Neural progenitor cell (in vitro differentiated cells): ENCODE results near the gene TBL1Y. TPM values are rescaled to one million over a fixed set of nuclear protein-coding genes. Genes with fewer than 3 reads are reported as not detected.

Experiments
- DNase-seq: peaks from one replicate; pipeline ENCODE4 v3.0.0-alpha.2; 2016; ENCODE audit warnings: low spot score
- H2AFZ ChIP-seq: fragments of 200-600 bp; sonication (generic); replicated peaks from 2 replicates; pipeline ENCODE4 v1.6.1; 2016; ENCODE audit warnings: antibody characterized with exemption
- H3F3A ChIP-seq: fragments of 200-600 bp; sonication (generic); 2 replicates; pipeline ENCODE4 v1.6.1; 2016; ENCODE audit warnings: antibody characterized with exemption, low read depth
- H3K27ac ChIP-seq: fragments of 200-600 bp; sonication (generic); 2 replicates; pipeline ENCODE4 v1.5.1; 2016; ENCODE audit warnings: mild to moderate bottlenecking
- H3K27me3 ChIP-seq: fragments of 200-600 bp; sonication (generic); 2 replicates; pipeline ENCODE4 v1.6.1; 2016; ENCODE audit warnings: mild to moderate bottlenecking, moderate library complexity
- H3K36me3 ChIP-seq: fragments of 200-600 bp; sonication (generic); 2 replicates; pipeline ENCODE4 v1.5.1; 2016
- H3K4me1 ChIP-seq: fragments of 200-600 bp; sonication (generic); 2 replicates; pipeline ENCODE4 v1.6.1; 2016; ENCODE audit warnings: mixed run types
- H3K4me2 ChIP-seq: fragments of 200-600 bp; sonication (generic); 2 replicates; pipeline ENCODE4 v1.6.1; 2016
- H3K4me3 ChIP-seq: fragments of 200-600 bp; sonication (generic); 2 replicates; pipeline ENCODE4 v1.5.1; 2016
- H3K79me2 ChIP-seq: fragments of 200-600 bp; sonication (generic); 2 replicates; pipeline ENCODE4 v1.6.1; 2016; ENCODE audit warnings: low read depth
- H3K9ac ChIP-seq: fragments of 200-600 bp; sonication (generic); 2 replicates; pipeline ENCODE4 v1.6.1; 2016
- H3K9me3 ChIP-seq: fragments of 200-600 bp; sonication (generic); 2 replicates; pipeline ENCODE4 v1.5.1; 2016; ENCODE audit warnings: low read depth
- H4K20me1 ChIP-seq: fragments of 200-600 bp; sonication (generic); 2 replicates; pipeline ENCODE4 v1.6.1; 2016; ENCODE audit warnings: low read depth
- H3K27ac Mint-ChIP-seq: 3 replicates; pipeline ENCODE4 v1.8.0; 2021; ENCODE audit warnings: mixed read lengths
- H3K27me3 Mint-ChIP-seq: 2 replicates; pipeline ENCODE4 v1.8.0; 2022; ENCODE audit warnings: low read depth, mild to moderate bottlenecking, inconsistent platforms, moderate library complexity, mixed read lengths; ENCODE audit not compliant: insufficient read depth
- H3K36me3 Mint-ChIP-seq: 3 replicates; pipeline ENCODE4 v1.8.0; 2021; ENCODE audit warnings: mixed read lengths
- H3K4me1 Mint-ChIP-seq: 3 replicates; pipeline ENCODE4 v1.8.0; 2021; ENCODE audit warnings: mixed read lengths
- H3K4me3 Mint-ChIP-seq: 3 replicates; pipeline ENCODE4 v1.8.0; 2021; ENCODE audit warnings: mild to moderate bottlenecking, moderate library complexity, mixed read lengths
- H3K9me3 Mint-ChIP-seq: 3 replicates; pipeline ENCODE4 v1.8.0; 2020; ENCODE audit warnings: mixed read lengths
- EZH2 ChIP-seq: fragments of 200-600 bp; sonication (generic); IDR thresholded peaks from 2 replicates; pipeline ENCODE4 v1.6.1; 2017; ENCODE audit warnings: antibody characterized with exemption, mild to moderate bottlenecking, moderate library complexity
- EZH2phosphoT487 ChIP-seq: fragments of 200-600 bp; sonication (generic); IDR thresholded peaks from 2 replicates; pipeline ENCODE4 v1.6.1; 2017; ENCODE audit warnings: antibody characterized with exemption
- total RNA-seq: library from RNA; depleted of rRNA; stranded (reverse); fragments of >200 nt; gene quantifications from 2 replicates; pipeline ENCODE4 v1.2.3, GENCODE V29; 2015; ENCODE audit warnings: low replicate concordance
- TF ChIP-seq, protein P1 (sequence below): fragments of 200-600 bp; sonication (generic); IDR thresholded peaks from 2 replicates; pipeline ENCODE4 v1.5.1; 2017; ENCODE audit warnings: antibody characterized with exemption, mild to moderate bottlenecking

Gene TBL1Y
- total RNA-seq, 1 donor from 2014 or later, result not detected

DNA sequence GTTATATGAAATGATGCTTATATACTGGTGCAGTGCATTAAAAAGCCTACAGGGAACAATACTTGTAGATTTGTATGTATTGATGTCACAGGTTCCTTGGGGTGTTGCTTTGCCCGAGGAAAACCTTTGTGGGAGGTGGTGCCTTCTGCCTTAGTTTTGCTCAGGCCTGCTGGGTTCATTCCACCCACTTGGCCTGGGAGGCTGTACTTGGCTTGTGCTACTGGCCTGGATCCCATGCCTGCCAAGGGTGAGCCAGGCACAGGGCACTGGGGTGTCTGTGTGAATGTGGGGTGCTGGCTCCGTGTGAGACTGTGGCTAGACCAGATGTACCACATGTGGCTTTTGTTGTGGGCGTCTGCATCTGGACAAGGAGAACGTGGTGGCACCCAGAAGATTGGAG, 17.8 kb downstream of the TBL1Y start:
- no peak for TF ChIP-seq EZH2phosphoT487
- no peak for TF ChIP-seq EZH2
- TF ChIP-seq, protein P1, sequence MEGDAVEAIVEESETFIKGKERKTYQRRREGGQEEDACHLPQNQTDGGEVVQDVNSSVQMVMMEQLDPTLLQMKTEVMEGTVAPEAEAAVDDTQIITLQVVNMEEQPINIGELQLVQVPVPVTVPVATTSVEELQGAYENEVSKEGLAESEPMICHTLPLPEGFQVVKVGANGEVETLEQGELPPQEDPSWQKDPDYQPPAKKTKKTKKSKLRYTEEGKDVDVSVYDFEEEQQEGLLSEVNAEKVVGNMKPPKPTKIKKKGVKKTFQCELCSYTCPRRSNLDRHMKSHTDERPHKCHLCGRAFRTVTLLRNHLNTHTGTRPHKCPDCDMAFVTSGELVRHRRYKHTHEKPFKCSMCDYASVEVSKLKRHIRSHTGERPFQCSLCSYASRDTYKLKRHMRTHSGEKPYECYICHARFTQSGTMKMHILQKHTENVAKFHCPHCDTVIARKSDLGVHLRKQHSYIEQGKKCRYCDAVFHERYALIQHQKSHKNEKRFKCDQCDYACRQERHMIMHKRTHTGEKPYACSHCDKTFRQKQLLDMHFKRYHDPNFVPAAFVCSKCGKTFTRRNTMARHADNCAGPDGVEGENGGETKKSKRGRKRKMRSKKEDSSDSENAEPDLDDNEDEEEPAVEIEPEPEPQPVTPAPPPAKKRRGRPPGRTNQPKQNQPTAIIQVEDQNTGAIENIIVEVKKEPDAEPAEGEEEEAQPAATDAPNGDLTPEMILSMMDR, result no peak
- Histone ChIP-seq H2AFZ (no peak overlapping the region), H3K27me3 (no peaks in the 10 kb centered on the region), H3K9me3 (no peaks in the 10 kb centered on the region), H3K4me1 (no peaks in the 10 kb centered on the region), H3K36me3 (no peaks in the 10 kb centered on the region), H3K4me2 (no peak overlapping the region), H4K20me1 (no peaks in the 10 kb centered on the region), H3K79me2 (no peaks in the 10 kb centered on the region), H3K9ac (no peak overlapping the region), H3F3A (no peaks in the 10 kb centered on the region), H3K4me3 (no peak overlapping the region), H3K27ac (no peak overlapping the region)
- DNase-seq, result no peak
- H3K4me1 Mint-ChIP-seq, result no peaks in the 10 kb centered on the region
- H3K9me3 Mint-ChIP-seq, result no peaks in the 10 kb centered on the region
- no peaks in the 10 kb centered on the region for H3K27me3 Mint-ChIP-seq
- no peak overlapping the region for H3K27ac Mint-ChIP-seq
- H3K36me3 Mint-ChIP-seq, result no peaks in the 10 kb centered on the region
- no peak overlapping the region for H3K4me3 Mint-ChIP-seq

DNA sequence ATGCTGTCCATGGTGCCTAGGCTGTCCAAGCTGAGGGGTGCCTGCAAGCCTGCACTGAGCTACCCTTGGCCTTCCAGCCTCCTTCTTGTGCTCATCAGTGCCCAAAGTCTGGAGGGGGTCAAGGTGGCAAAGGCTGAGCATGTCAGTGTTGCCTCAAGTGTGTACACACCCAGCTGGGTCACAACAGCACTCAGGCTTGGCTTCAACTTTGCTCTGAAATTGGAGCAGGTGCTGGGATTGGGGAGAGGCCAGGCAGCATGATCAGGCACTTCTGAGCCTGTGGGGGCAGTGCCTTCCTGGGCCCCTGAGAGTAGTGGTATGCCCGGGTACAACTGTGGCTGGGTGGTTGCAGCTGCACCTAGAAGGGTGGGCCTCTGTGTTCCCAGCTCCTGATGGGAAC, 18.7 kb downstream of the TBL1Y start:
- DNase-seq, result no peak
- Histone ChIP-seq H3K4me1 (no peaks in the 10 kb centered on the region), H3K4me2 (no peak overlapping the region), H3K4me3 (no peak overlapping the region), H4K20me1 (no peaks in the 10 kb centered on the region), H3K36me3 (no peaks in the 10 kb centered on the region), H3K27me3 (no peaks in the 10 kb centered on the region), H3K79me2 (no peaks in the 10 kb centered on the region), H3F3A (no peaks in the 10 kb centered on the region), H3K9me3 (no peaks in the 10 kb centered on the region), H3K27ac (no peak overlapping the region), H2AFZ (no peak overlapping the region), H3K9ac (no peak overlapping the region)
- Mint-ChIP-seq H3K4me1 (no peaks in the 10 kb centered on the region), H3K9me3 (no peaks in the 10 kb centered on the region), H3K4me3 (no peak overlapping the region), H3K36me3 (no peaks in the 10 kb centered on the region), H3K27ac (no peak overlapping the region), H3K27me3 (no peaks in the 10 kb centered on the region)
- TF ChIP-seq EZH2phosphoT487 (no peak), EZH2 (no peak)
- TF ChIP-seq, protein P1, result no peak

DNA sequence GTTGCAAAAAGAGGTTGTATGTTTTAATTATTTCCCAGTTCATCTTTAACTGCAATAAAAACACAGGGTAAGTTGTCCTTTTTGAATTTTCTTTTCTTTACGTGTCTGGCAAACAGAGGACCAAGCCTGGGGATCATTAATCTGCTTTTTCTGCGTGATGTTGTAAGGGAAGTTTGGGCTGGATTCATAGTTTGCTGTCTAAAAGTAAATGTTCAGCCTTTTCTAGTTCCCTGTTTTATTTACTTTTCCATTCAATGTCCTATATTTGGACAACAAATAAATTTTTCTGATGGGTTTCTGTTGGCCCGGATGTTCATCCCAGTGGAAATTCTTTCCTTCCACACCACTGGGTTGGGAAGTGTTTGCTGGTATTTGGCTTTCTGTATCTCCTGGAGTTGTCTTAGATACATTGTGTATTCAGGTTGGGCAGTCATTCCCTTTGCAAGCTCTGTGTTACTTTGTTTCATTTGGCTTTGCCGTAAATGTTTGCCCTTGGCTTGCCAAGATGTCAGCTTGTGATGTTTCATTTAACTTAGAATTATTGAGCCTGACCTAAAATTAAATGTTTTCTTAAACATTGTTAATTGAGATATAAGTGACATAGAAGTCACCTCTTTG, 21.4 kb downstream of the TBL1Y start:
- Mint-ChIP-seq H3K27ac (no peak overlapping the region), H3K36me3 (no peaks in the 10 kb centered on the region), H3K27me3 (no peaks in the 10 kb centered on the region), H3K4me1 (no peaks in the 10 kb centered on the region), H3K4me3 (no peak overlapping the region), H3K9me3 (no peaks in the 10 kb centered on the region)
- TF ChIP-seq, protein P1, result no peak
- no peak for TF ChIP-seq EZH2
- no peak for TF ChIP-seq EZH2phosphoT487
- Histone ChIP-seq H3K4me3 (no peak overlapping the region), H3K27ac (no peak overlapping the region), H3K36me3 (no peaks in the 10 kb centered on the region), H3K79me2 (no peaks in the 10 kb centered on the region), H3K9me3 (no peaks in the 10 kb centered on the region), H3K27me3 (no peaks in the 10 kb centered on the region), H4K20me1 (no peaks in the 10 kb centered on the region), H3K4me2 (no peak overlapping the region), H3F3A (no peaks in the 10 kb centered on the region), H3K9ac (no peak overlapping the region), H2AFZ (no peak overlapping the region), H3K4me1 (no peaks in the 10 kb centered on the region)
- no peak for DNase-seq
